PC-3 (cell line): ENCODE data around the gene HMOX2. TPM values are rescaled to one million over a fixed set of nuclear protein-coding genes. Genes with fewer than 3 reads are reported as not detected.

Experiments used
- ATAC-seq: fragments of 200-7000 bp; cut with Tn5 transposase; 2 replicates; pipeline ENCODE4 v1.9.1; 2020; ENCODE audit warnings: mild to moderate bottlenecking, moderate library complexity
- BruUV-seq: library from RNA; stranded (reverse); fragments of 400-500 nt; replicated peaks from 2 replicates; lab custom pipeline; 2021; lab: Mats Ljungman, UMichigan
- CTCF ChIA-PET: fragments of 300-600 bp; sonication (Branson Sonifier 250); formaldehyde crosslinking; loops from one replicate; lab custom pipeline; 2022; ENCODE audit warnings: antibody characterized with exemption; lab: Charles Lee
- POLR2A ChIA-PET: fragments of 300-600 bp; sonication (Branson Sonifier 250); formaldehyde crosslinking; loops from one replicate; lab custom pipeline; 2022; ENCODE audit warnings: antibody characterized with exemption; ENCODE audit not compliant: unreplicated experiment; lab: Charles Lee
- DNase-seq: peaks from one replicate; pipeline ENCODE4 v3.0.0-alpha.2; 2015
- H2AFZ ChIP-seq: fragments of 300-600 bp; sonication (generic); 2 replicates; pipeline ENCODE4 v1.6.0; 2016; ENCODE audit warnings: antibody characterized with exemption, low read length
- H3F3A ChIP-seq: fragments of 300-600 bp; sonication (generic); one replicate; pipeline ENCODE4 v1.6.0; 2017; ENCODE audit warnings: antibody characterized with exemption, low read length, control low read depth, mild to moderate bottlenecking; ENCODE audit not compliant: unreplicated experiment
- H3K27ac ChIP-seq: fragments of 300-600 bp; sonication (generic); 2 replicates; pipeline ENCODE4 v1.5.1; 2016; ENCODE audit warnings: mild to moderate bottlenecking, low read length
- H3K27me3 ChIP-seq: fragments of 300-600 bp; sonication (generic); 2 replicates; pipeline ENCODE4 v1.6.1; 2016; ENCODE audit warnings: low read length, mixed read lengths
- H3K36me3 ChIP-seq: fragments of 300-600 bp; sonication (generic); 2 replicates; pipeline ENCODE4 v1.6.1; 2016; ENCODE audit warnings: low read depth, mixed run types, low read length, mixed read lengths
- H3K4me1 ChIP-seq: fragments of 300-600 bp; sonication (generic); 2 replicates; pipeline ENCODE4 v1.5.1; 2016; ENCODE audit warnings: low read length; ENCODE audit not compliant: insufficient read depth
- H3K4me2 ChIP-seq: fragments of 300-600 bp; sonication (generic); 2 replicates; pipeline ENCODE4 v1.6.0; 2016; ENCODE audit warnings: low read length
- H3K4me3 ChIP-seq: fragments of 300-600 bp; sonication (generic); 2 replicates; pipeline ENCODE4 v1.5.1; 2016; ENCODE audit warnings: mild to moderate bottlenecking, low read length, mixed read lengths
- H3K79me2 ChIP-seq: fragments of 300-600 bp; sonication (generic); 2 replicates; pipeline ENCODE4 v1.6.1; 2017; ENCODE audit warnings: low read length, mixed read lengths
- H3K9ac ChIP-seq: fragments of 300-600 bp; sonication (generic); 2 replicates; pipeline ENCODE4 v1.6.0; 2016; ENCODE audit warnings: mild to moderate bottlenecking, low read length
- H3K9me2 ChIP-seq: fragments of 300-600 bp; sonication (generic); replicated peaks from 2 replicates; pipeline ENCODE4 v1.6.1; 2016; ENCODE audit warnings: mixed run types, low read length, mixed read lengths
- H3K9me3 ChIP-seq: fragments of 300-600 bp; sonication (generic); 2 replicates; pipeline ENCODE4 v1.6.1; 2016; ENCODE audit warnings: low read length, mixed read lengths
- H4K20me1 ChIP-seq: fragments of 300-600 bp; sonication (generic); 2 replicates; pipeline ENCODE4 v1.6.1; 2016; ENCODE audit warnings: low read length, mixed read lengths
- CTCF ChIP-seq: fragments of 300-600 bp; sonication (generic); conservative IDR thresholded peaks from 2 replicates; pipeline ENCODE4 v1.5.1; 2017; ENCODE audit warnings: antibody characterized with exemption, low read depth, mild to moderate bottlenecking, low read length
- EZH2 ChIP-seq: fragments of 300-600 bp; sonication (generic); IDR thresholded peaks from one replicate; pipeline ENCODE4 v1.6.1; 2017; ENCODE audit warnings: antibody characterized with exemption, mild to moderate bottlenecking, low read length; ENCODE audit not compliant: unreplicated experiment
- EZH2phosphoT487 ChIP-seq: fragments of 300-600 bp; sonication (generic); IDR thresholded peaks from 2 replicates; pipeline ENCODE4 v1.6.1; 2018; ENCODE audit warnings: mild to moderate bottlenecking, antibody characterized with exemption, low read length, borderline replicate concordance
- intact Hi-C: fragments of 100-400 bp; cut with micrococcal nuclease; formaldehyde crosslinking; loops from 2 replicates; pipeline ENCODE4 v1.9.0; 2023
- total RNA-seq: library from RNA; depleted of rRNA; stranded (reverse); fragments of >200 nt; gene quantifications from 2 replicates; pipeline ENCODE4 v1.2.3, GENCODE V29; 2014

The HMOX2 gene
- total RNA-seq, 1 experiment from 2014 or later, result 86.9 TPM

DNA sequence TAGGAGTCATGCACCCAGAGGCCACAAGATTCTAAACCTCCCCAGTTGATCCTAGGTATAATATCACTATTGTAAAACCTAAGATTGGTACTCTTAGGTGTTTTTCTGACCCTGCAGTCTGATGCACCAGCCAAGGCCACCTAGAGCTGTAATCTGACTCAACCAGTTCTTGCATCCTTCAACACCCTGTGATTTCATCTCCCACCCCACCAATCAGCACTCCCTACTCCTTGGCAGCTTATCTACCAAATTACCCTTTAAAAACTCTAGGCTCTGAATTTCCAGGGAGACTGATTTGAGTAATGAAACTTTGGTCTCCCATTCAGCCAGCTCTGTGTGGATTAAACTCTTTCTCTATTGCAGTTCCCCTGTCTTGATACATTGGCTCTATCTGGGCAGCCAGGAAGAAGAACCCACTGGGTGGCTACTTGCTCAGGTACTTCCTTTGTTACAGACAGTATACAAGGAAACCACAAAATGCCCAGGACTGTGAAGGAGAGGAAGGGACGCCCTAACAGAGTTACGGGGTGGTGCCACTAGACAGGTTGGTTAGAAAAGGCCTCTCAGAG lies 63.6 kb downstream of the HMOX2 start:
- Histone ChIP-seq H3K9me3 (peaks cover 6% of the 10 kb centered on the region; the same call in 1 of the 2 replicates), H3K4me2 (no peak overlapping the region), H3K4me3 (no peak overlapping the region), H3K9me2 (no peaks in the 10 kb centered on the region), H3K79me2 (no peaks in the 10 kb centered on the region), H4K20me1 (no peaks in the 10 kb centered on the region), H3F3A (no peaks in the 10 kb centered on the region), H2AFZ (no peak overlapping the region), H3K9ac (no peak overlapping the region), H3K27ac (no peak overlapping the region), H3K4me1 (no peaks in the 10 kb centered on the region), H3K36me3 (no peaks in the 10 kb centered on the region), H3K27me3 (no peaks in the 10 kb centered on the region)
- ChIA-PET POLR2A (no interaction called here), CTCF (no interaction called here)
- BruUV-seq, result no TSS peak
- no peak for ATAC-seq
- TF ChIP-seq CTCF (no peak), EZH2 (no peak), EZH2phosphoT487 (no peak)
- intact Hi-C loops, result no loop called here
- DNase-seq, result no peak

- CTCF ChIA-PET, result no interaction called here
- no peaks in the 10 kb centered on the region for H3F3A ChIP-seq
- no peak for ATAC-seq
- intact Hi-C loops, result no loop called here
- no peak overlapping the region for H3K4me3 ChIP-seq
- no peaks in the 10 kb centered on the region for H3K9me2 ChIP-seq
- H3K79me2 ChIP-seq, result no peaks in the 10 kb centered on the region
- no peak overlapping the region for H3K9ac ChIP-seq
- no peak overlapping the region for H3K27ac ChIP-seq
- H3K9me3 ChIP-seq, result peaks cover 6% of the 10 kb centered on the region; the same call in 1 of the 2 replicates
- H2AFZ ChIP-seq, result no peak overlapping the region
- no peak overlapping the region for H3K4me2 ChIP-seq
- POLR2A ChIA-PET, result no interaction called here
- no peaks in the 10 kb centered on the region for H3K4me1 ChIP-seq
- no peak for TF ChIP-seq EZH2phosphoT487
- no peak for TF ChIP-seq EZH2
- no peak for TF ChIP-seq CTCF
- no TSS peak for BruUV-seq
- H4K20me1 ChIP-seq, result no peaks in the 10 kb centered on the region
- no peaks in the 10 kb centered on the region for H3K36me3 ChIP-seq
- DNase-seq, result no peak
- no peaks in the 10 kb centered on the region for H3K27me3 ChIP-seq
Measured at GRCh38 chr16:4544473-4544872, 68.3 kb downstream of the HMOX2 start.

- TF ChIP-seq CTCF (no peak), EZH2 (no peak), EZH2phosphoT487 (no peak)
- no peak overlapping the region for H3K4me3 ChIP-seq
- DNase-seq (no peak), ATAC-seq (no peak)
- no peak overlapping the region for H3K4me2 ChIP-seq
- no peaks in the 10 kb centered on the region for H4K20me1 ChIP-seq
- POLR2A ChIA-PET, result no interaction called here
- no peaks in the 10 kb centered on the region for H3K79me2 ChIP-seq
- no peaks in the 10 kb centered on the region for H3K4me1 ChIP-seq
- H3K9me3 ChIP-seq, result no peaks in the 10 kb centered on the region
- H3K27ac ChIP-seq, result no peak overlapping the region
- H3K27me3 ChIP-seq, result no peaks in the 10 kb centered on the region
- H3F3A ChIP-seq, result no peaks in the 10 kb centered on the region
- H3K9ac ChIP-seq, result no peak overlapping the region
- H3K36me3 ChIP-seq, result no peaks in the 10 kb centered on the region
- intact Hi-C loops, result loop anchor here (1.0 kb wide), 1 partner anchor 42 kb away; no protein-coding TSS in a partner anchor
- H2AFZ ChIP-seq, result no peak overlapping the region
- no TSS peak for BruUV-seq
- CTCF ChIA-PET, result interaction anchor here (1.0 to 1.5 kb wide), 3 partner anchors 37 to 42 kb away, joined by 3 to 13 read pairs (median 4); no protein-coding TSS in a partner anchor
- H3K9me2 ChIP-seq, result no peaks in the 10 kb centered on the region
Measured at GRCh38 chr16:4548124-4548523, 71.9 kb downstream of the HMOX2 start.
